Caco-2 (cell line): ENCODE measurements around the gene FCRL1. TPM values are rescaled to one million over a fixed set of nuclear protein-coding genes. Genes with fewer than 3 reads are reported as not detected.

ENCODE experiments used
- BruUV-seq: library from RNA; stranded (reverse); fragments of 400-500 nt; replicated peaks from 2 replicates; lab custom pipeline; 2021; lab: Mats Ljungman, UMichigan
- CTCF ChIA-PET: fragments of 300-600 bp; sonication (Branson Sonifier 250); formaldehyde crosslinking; loops from one replicate; lab custom pipeline; 2022; ENCODE audit warnings: antibody characterized with exemption; lab: Charles Lee
- POLR2A ChIA-PET: fragments of 300-600 bp; sonication (Branson Sonifier 250); formaldehyde crosslinking; loops from one replicate; lab custom pipeline; 2022; ENCODE audit warnings: antibody characterized with exemption; lab: Charles Lee
- DNase-seq, 2 experiments: peaks; one replicate each; pipeline versions ENCODE4 v3.0.0 to v3.0.0-alpha.2; 2020 to 2022
- H3K27me3 ChIP-seq: replicated peaks from 2 replicates; pipeline ENCODE4 v1.6.0; 2011; ENCODE audit warnings: low read length; ENCODE audit not compliant: control insufficient read depth, insufficient read depth
- H3K36me3 ChIP-seq: 2 replicates; pipeline ENCODE4 v1.5.1; 2011; ENCODE audit warnings: low read length; ENCODE audit not compliant: control insufficient read depth, insufficient read depth
- H3K4me1 ChIP-seq: fragments of 250-450 bp; sonication (Bioruptor Pico); 2 replicates; pipeline ENCODE4 v1.5.1; 2020; ENCODE audit warnings: mild to moderate bottlenecking
- H3K4me3 ChIP-seq: 2 replicates; pipeline ENCODE4 v1.5.1; 2011; ENCODE audit warnings: low read depth, mild to moderate bottlenecking, control low read depth, low read length
- H3K9me3 ChIP-seq: fragments of 250-450 bp; sonication (Bioruptor Pico); 2 replicates; pipeline ENCODE4 v1.5.1; 2020; ENCODE audit warnings: mild to moderate bottlenecking, moderate library complexity
- H3K27ac Mint-ChIP-seq: one replicate; pipeline ENCODE4 v1.8.0; 2022; ENCODE audit warnings: mixed read lengths; ENCODE audit not compliant: unreplicated experiment
- H3K27me3 Mint-ChIP-seq: one replicate; pipeline ENCODE4 v1.8.0; 2022; ENCODE audit warnings: mixed read lengths; ENCODE audit not compliant: insufficient read depth, unreplicated experiment
- H3K36me3 Mint-ChIP-seq: one replicate; pipeline ENCODE4 v1.8.0; 2022; ENCODE audit warnings: mild to moderate bottlenecking, mixed read lengths; ENCODE audit not compliant: insufficient read depth, unreplicated experiment
- H3K4me1 Mint-ChIP-seq: one replicate; pipeline ENCODE4 v1.8.0; 2022; ENCODE audit warnings: low read depth, mixed read lengths; ENCODE audit not compliant: unreplicated experiment
- H3K4me3 Mint-ChIP-seq: one replicate; pipeline ENCODE4 v1.8.0; 2022; ENCODE audit warnings: mild to moderate bottlenecking, moderate library complexity, mixed read lengths; ENCODE audit not compliant: unreplicated experiment
- H3K9me3 Mint-ChIP-seq: one replicate; pipeline ENCODE4 v1.8.0; 2022; ENCODE audit warnings: mixed read lengths; ENCODE audit not compliant: unreplicated experiment
- intact Hi-C: fragments of 100-400 bp; cut with micrococcal nuclease; formaldehyde crosslinking; loops from one replicate; pipeline ENCODE4 v1.10.0; 2022; ENCODE audit not compliant: unreplicated experiment
- total RNA-seq: library from RNA; stranded (reverse); gene quantifications from 2 replicates; pipeline ENCODE4 v1.2.3, GENCODE V29; 2022
- TF ChIP-seq, protein P1 (sequence below), 2 experiments: fragments of 200-600 bp in 1 of 2; IDR thresholded peaks; 1 replicate in 1 of 2; 2 replicates in 1 of 2; pipeline versions ENCODE4 v1.5.1 to v1.8.0; 2011 to 2022; ENCODE audit warnings: antibody characterized with exemption in 1 of 2, control low read depth in 1 of 2, inconsistent platforms in 1 of 2, low read depth in 1 of 2, low read length in 1 of 2, mild to moderate bottlenecking in 1 of 2, moderate library complexity in 1 of 2; ENCODE audit not compliant: insufficient read depth in 1 of 2, severe bottlenecking in 1 of 2, unreplicated experiment in 1 of 2

FCRL1 gene
- total RNA-seq, 1 experiment from 2014 or later = not detected

DNA sequence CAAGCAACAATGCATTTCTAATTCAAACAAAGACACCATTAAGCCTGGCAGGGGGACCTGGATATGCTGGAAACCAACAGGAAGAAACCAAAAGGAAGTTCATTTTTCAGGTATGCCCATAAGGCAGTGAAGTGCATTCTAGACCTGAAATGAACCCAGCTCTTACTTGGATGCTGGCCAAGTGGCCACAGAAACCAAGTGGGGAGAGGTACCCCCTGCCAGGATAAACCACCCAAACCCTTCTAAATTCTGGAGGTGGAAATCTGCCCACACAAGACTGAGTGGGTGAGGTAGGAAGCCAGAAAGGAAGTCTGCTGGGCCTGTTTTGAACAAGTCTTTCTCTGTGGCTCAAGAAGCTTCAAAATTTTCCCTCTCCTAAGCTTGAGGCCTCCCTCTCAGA, 19.0 kb upstream of the FCRL1 start:
- TF ChIP-seq, protein P1, sequence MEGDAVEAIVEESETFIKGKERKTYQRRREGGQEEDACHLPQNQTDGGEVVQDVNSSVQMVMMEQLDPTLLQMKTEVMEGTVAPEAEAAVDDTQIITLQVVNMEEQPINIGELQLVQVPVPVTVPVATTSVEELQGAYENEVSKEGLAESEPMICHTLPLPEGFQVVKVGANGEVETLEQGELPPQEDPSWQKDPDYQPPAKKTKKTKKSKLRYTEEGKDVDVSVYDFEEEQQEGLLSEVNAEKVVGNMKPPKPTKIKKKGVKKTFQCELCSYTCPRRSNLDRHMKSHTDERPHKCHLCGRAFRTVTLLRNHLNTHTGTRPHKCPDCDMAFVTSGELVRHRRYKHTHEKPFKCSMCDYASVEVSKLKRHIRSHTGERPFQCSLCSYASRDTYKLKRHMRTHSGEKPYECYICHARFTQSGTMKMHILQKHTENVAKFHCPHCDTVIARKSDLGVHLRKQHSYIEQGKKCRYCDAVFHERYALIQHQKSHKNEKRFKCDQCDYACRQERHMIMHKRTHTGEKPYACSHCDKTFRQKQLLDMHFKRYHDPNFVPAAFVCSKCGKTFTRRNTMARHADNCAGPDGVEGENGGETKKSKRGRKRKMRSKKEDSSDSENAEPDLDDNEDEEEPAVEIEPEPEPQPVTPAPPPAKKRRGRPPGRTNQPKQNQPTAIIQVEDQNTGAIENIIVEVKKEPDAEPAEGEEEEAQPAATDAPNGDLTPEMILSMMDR (IDR thresholded peaks at IDR 0.05; ENCODE audit: insufficient read depth in 1 of 2, low read depth in 1 of 2, low read length in 1 of 2, severe bottlenecking in 1 of 2, unreplicated experiment in 1 of 2) = no peak
- Mint-ChIP-seq H3K4me1 (no peaks in the 10 kb centered on the region), H3K9me3 (no peaks in the 10 kb centered on the region), H3K27me3 (peaks cover 8% of the 10 kb centered on the region), H3K27ac (no peak overlapping the region), H3K36me3 (no peaks in the 10 kb centered on the region), H3K4me3 (no peak overlapping the region)
- DNase-seq = no peak
- intact Hi-C loops = no loop called here
- Histone ChIP-seq H3K36me3 (no peaks in the 10 kb centered on the region), H3K4me3 (no peak overlapping the region), H3K4me1 (no peaks in the 10 kb centered on the region), H3K27me3 (no peaks in the 10 kb centered on the region), H3K9me3 (no peaks in the 10 kb centered on the region)
- BruUV-seq = no TSS peak
- POLR2A ChIA-PET = no interaction called here
- CTCF ChIA-PET = no interaction called here

DNA sequence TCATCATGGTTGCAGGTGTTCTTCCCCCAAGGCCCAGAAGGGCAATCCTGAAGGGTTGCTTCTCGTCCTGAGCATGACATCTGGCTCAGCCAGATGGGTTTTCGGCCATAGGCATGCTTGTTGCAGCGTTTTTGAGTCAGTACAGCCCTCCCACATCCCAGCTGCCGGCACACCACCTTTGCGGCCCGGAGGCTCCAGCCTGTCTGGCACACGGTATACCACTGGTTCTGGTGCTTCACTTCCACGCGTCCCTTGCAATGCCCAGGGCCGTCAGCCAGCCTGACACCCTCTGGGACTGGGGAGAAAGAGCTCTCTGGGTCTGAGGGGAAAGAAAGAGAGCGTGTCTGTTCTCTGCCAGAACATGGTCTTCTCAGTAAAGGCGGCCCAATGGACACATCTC, 14.5 kb upstream of the FCRL1 start:
- no peak overlapping the region for H3K27ac Mint-ChIP-seq
- DNase-seq = no peak
- intact Hi-C loops = no loop called here
- H3K4me1 Mint-ChIP-seq = no peaks in the 10 kb centered on the region
- H3K36me3 Mint-ChIP-seq = no peaks in the 10 kb centered on the region
- Histone ChIP-seq H3K9me3 (no peaks in the 10 kb centered on the region), H3K36me3 (no peaks in the 10 kb centered on the region), H3K4me3 (no peak overlapping the region), H3K4me1 (peaks cover 10% of the 10 kb centered on the region; the same call in 1 of the 2 replicates), H3K27me3 (no peaks in the 10 kb centered on the region)
- BruUV-seq = no TSS peak
- CTCF ChIA-PET = no interaction called here
- no peaks in the 10 kb centered on the region for H3K9me3 Mint-ChIP-seq
- peaks cover 4% of the 10 kb centered on the region for H3K27me3 Mint-ChIP-seq
- POLR2A ChIA-PET = no interaction called here
- H3K4me3 Mint-ChIP-seq = no peak overlapping the region
- TF ChIP-seq, protein P1 (IDR thresholded peaks at IDR 0.05; ENCODE audit: insufficient read depth in 1 of 2, low read depth in 1 of 2, low read length in 1 of 2, severe bottlenecking in 1 of 2, unreplicated experiment in 1 of 2) = no peak

DNA sequence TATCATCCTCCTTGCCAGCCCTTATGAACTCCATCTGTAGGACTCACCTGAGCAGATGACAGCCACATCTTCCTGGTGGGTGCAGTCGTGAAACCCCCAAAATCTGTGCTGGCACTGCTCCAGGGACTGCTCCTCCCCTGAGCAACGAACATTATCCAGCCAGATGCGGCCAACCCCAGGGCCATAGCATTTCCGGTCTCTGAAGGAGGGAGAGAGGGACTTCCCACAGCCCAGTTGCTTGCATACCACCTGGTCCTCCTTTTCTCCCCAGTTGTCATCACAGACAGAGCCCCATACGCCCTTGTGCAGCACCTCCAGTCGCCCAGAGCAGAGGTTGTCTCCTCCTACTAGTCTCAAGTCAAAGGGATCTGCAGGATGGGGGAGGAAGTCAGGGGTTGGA, 13.2 kb upstream of the FCRL1 start:
- H3K9me3 Mint-ChIP-seq = no peaks in the 10 kb centered on the region
- no peaks in the 10 kb centered on the region for H3K27me3 ChIP-seq
- CTCF ChIA-PET = no interaction called here

More for the DNA sequence above, 13.2 kb upstream of the FCRL1 start:
- intact Hi-C loops = no loop called here
- H3K9me3 ChIP-seq = no peaks in the 10 kb centered on the region
- TF ChIP-seq, protein P1 (IDR thresholded peaks at IDR 0.05; ENCODE audit: insufficient read depth in 1 of 2, low read depth in 1 of 2, low read length in 1 of 2, severe bottlenecking in 1 of 2, unreplicated experiment in 1 of 2) = no peak
- BruUV-seq = no TSS peak
- DNase-seq = no peak
- no peak overlapping the region for H3K4me3 Mint-ChIP-seq
- no peak overlapping the region for H3K4me3 ChIP-seq
- H3K36me3 ChIP-seq = no peaks in the 10 kb centered on the region
- POLR2A ChIA-PET = no interaction called here
- H3K4me1 ChIP-seq = peaks cover 10% of the 10 kb centered on the region; the same call in 1 of the 2 replicates
- no peak overlapping the region for H3K27ac Mint-ChIP-seq
- H3K27me3 Mint-ChIP-seq = peaks cover 10% of the 10 kb centered on the region
- H3K36me3 Mint-ChIP-seq = no peaks in the 10 kb centered on the region
- H3K4me1 Mint-ChIP-seq = no peaks in the 10 kb centered on the region
